GM15510 (cell line): Measurements from ENCODE around the gene GRHPR.
A peak's percentile ranks its signal among the peaks of the same experiment; 100 is the strongest.

Experiments
- POLR2A ChIP-seq: IDR thresholded peaks from 3 replicates; pipeline ENCODE4 v1.6.1; 2011; ENCODE audit warnings: borderline replicate concordance; ENCODE audit not compliant: insufficient read length; ENCODE audit errors: extremely low read depth

Gene GRHPR

DNA sequence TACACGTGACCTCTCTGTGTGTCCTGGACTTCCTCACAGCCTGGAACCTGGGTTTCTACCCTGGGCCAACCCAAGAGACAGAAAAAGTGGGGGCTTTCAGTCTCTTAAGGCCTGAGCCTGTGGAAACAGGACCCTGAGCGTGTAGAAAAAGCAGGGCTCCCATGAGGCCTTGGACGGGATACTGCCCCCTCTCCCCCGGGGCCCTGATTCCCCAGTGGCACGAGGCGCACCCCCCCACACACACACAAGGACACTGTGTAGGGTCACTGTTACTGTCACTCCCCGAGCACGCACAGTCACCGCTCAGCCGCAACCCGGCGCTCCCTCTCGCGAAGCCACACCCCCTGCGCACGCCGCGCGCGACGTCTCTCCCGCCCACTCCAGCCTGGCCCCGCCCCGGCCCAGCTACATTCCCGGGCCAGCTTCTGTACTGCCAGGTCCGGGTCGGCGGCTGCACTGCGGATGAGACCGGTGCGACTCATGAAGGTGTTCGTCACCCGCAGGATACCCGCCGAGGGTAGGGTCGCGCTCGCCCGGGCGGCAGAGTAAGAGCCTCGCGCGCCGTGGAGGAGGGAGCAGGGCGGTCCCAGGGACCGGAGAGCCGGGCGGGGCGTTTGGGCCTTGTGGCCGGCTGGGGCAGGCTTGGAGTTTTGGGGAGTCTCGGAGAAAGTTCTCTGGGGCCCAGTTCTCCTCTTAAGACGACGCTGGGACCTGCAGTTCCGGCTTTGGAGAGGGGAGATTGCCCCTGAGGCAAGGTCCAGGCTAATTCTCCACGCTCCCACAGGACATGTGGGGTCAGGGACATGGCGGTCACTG lies at the start of gene GRHPR:
Gene GRHPR, plus strand, starts transcription at position 408 of the 816 bp plus-strand sequence. Its CDS starts 55 bp downstream, at position 463.
- TF ChIP-seq POLR2A: peak; percentile 82

DNA sequence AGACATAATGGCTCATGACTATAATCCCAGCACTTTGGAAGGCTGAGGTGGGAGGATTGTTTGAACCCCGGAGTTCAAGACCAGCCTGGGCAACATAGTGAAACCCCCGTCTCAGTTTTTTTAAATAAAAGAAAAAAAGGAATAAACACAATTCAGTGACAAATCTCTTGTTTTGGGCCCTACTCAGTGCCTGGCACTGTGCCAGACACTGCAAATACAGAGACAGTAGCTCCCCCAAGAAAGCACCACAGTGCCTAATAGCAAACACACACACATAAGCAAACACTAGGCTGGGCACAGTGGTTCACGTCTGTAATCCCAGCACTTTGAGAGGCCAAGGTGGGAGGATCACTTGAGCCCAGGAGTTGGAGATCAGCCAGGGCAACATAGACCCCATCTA lies 49.7 kb upstream of the GRHPR start:
- TF ChIP-seq POLR2A: no peak

DNA sequence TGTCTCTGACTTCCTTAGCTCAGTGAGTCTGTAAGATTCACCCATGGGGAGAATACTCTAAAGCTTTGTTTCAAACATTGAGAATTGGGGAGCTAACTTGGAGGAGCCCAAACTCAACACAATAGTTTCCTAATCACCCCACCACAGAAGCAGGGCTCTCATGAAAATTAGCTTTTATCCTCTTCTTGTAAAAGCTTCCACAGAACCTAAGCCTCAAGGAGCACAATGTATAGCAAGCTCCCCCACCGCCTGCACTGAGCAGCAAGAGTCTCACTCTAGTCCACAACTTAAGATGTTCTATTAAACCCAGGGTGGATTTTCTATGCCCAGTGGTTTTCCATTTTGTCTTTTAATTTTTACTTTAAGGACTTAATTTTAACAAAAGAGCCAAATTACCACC lies 48.9 kb upstream of the GRHPR start:
- no peak for TF ChIP-seq POLR2A

DNA sequence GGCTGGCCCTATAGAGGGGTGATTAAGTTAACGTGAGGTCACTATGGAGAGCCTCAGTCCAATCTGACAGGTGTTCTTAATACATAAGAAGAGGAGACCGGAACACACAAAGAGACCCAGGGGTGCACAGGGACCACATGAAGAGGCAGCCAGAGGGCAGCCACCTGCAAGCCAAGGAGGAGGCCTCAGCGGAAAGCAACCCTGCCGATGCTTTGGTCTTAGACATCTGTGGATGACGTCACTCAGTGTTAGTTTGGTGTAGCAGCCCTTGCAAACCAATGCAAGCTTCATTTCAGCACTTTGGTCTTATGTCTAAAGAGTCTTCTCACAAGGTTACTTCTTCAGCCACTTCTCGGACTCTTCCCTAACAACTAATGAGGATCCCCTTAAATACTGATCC lies 47.6 kb upstream of the GRHPR start:
- peak; percentile 43 for TF ChIP-seq POLR2A

DNA sequence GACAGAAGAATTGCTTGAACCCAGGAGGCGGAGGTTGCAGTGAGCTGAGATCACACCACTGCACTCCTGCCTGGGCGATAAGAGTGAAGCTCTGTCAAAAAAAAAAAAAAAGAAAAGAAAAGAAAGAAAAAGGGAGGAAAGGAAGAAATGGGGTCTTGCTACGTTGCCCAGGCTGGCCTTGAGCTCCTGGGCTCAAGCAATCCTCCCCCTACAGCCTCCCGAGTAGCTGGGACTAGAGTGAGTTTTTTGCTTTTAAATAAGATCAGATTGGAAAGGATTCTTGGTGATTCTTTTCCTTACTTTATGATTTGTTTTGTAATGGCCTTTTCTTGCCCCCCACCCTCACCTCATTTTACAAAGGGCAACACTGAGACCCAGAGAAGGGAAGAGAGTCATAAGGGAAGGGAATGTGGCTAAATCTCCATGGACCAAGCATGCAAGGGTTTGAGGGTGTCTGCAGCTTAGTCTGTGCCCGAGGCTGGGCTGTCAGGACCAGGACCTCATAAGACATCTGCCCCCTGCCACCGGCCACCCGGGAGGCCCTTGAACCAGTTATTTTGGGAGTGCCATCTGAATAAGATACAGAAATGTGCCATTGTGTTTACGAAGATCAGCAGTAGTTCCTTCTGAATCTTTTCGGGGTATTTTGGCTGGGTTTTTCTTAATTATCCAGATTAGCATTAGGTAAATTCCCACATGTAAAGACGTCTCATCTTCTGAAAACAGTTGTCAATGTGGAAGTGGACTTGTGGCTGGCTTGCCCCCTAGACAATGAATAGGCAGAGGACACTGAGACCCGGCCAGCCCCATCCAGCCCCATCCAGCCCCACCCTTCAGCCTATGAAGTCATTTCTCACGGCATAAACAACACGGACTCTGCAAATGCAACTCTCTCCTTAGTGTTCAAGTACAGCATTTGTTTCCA lies 44.5 kb upstream of the GRHPR start:
- no peak for TF ChIP-seq POLR2A

DNA sequence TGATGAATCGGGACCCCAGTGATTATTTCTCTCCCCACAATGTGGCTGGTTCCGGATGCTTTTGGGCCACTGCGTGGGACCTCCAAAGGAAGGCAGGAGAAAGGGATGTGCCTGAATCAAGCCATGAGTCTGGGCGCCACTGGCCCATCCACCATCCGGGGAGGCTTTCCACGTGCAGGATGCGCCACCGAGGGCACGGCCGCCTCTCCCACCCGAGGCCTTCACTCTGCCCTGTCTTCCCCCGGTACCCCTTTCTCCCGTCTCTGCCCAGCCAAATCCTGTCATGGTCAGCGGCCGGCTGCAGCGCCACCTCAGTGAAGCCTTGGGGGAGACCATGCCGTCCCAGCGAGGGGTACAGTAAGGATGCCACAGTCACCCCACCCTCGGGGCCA lies 43.9 kb upstream of the GRHPR start:
- no peak for TF ChIP-seq POLR2A

DNA sequence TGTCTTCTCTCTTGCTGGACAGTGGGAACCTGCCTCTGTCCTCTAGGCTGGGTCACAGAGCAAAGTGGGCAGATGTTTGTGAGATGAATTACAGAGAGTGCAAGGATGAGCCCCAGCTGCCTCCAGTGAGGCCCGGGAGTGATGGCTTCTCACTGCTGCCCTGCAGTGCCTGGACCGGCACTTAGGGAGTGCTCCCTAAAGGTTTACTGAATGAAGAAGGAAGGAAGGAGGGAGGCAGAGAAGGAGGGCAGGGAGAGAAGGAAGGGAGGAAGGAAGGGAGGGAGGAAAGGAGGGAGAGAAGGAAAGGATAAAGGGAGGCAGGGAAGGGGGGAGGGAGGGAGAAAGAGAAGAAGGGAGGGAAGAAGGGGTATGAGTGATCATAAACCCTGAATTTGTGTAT lies 42.7 kb upstream of the GRHPR start:
- no peak for TF ChIP-seq POLR2A

DNA sequence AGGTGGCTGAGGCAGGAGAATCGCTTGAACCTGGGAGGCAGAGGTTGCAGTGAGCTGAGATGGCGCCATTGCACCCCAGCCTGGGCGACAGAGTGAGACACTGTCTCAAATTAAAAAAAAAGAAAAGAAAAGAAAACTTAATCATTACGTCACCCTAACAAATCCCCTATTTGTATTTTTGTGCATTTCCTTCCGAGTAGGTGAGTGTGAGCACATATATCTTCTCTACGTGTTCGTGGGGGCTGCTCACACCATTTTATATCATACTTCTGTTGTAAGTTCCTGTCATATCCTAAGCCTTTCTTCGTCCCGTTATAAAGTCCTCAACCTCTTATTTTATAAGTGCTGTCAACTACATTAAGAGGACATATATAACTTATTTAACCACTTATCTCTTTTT lies 41.9 kb upstream of the GRHPR start:
- no peak for TF ChIP-seq POLR2A

DNA sequence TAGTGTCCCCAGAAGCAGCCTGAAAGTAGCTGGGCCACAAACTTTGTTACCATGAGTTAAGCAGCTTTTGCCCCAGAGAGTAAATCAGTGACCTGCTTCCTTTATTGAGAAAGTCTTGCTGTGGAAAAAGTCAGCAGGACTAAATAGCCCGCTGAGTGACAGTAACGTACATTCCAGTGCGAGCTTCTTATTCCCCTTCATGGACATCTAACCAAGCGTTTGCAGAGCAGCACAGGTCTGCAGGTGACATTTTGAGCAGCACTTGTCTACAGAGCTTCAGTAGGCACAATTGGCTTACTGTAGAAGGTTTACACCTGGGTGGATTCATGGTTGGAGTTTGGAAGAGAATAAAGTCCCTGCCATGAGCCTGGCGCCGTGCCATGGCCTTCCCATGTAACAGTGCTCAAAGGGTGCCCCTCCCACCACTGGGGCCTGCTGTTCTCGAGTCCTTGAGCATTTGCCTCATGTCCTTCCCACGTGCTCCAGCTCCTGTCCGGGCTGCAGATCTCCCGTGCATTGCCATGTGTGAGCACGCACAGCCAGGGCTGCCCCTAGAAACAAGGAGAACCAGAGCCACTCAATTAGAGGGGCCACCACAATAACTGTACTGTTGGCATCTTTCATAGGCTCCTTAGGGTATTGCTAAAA lies 41.3 kb upstream of the GRHPR start:
- no peak for TF ChIP-seq POLR2A

DNA sequence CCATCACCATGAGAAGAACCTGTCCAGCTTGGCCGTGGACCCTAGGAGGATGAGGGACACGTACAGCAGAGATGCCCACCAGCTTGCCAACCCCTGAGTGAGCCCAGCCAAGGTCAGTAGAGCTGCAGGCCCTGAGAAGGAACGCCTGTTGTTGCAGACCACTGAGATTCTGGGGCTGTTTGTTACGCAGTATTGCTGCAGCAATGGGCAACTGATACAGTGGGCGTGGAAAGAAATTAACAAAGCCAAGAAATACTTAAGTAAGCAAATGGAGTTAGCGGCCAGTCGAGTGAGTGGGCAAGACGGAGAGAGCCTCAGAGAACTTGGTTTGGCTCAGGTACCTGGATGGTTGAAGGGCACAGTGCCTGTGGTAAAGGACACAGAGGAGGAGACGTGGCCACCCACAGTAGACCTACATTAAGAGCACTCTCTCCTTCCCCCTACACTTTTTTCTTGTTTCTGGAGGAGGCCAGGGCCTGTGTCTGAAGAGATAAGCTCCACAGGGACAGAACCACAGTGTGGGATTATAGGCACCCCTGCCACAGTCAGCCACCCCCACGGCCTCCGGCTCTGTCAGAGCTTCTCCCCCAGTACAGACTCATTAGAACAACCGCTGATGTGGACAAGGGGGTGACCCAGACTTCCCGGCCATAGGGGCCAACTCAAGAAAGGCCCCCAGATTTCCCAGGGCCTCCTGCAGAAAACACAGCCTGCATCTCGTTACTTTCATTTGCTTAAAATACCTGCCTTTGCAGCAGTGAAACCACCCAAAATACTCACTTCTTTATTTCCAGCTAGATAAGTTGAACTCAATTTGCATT lies 40.1 kb upstream of the GRHPR start:
- TF ChIP-seq POLR2A: no peak

DNA sequence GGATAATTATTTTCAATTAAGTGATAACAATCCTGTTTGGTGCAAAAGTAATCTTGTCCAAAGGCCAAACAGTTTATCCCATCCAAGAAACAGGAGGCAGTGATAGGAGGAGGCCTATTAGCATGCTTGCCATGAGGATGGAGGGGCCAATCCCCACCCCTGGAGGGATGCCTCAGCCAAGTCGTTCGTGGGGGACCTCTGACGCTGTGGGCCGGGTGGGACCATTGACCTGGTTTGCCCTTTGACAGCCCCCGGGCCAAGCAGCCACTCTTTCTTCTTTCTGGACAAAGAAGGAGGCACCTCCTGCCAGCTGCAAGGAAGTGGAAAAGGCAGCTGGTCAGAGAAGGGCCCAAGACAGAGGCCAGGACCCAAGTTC lies 39.5 kb upstream of the GRHPR start:
- TF ChIP-seq POLR2A: no peak

DNA sequence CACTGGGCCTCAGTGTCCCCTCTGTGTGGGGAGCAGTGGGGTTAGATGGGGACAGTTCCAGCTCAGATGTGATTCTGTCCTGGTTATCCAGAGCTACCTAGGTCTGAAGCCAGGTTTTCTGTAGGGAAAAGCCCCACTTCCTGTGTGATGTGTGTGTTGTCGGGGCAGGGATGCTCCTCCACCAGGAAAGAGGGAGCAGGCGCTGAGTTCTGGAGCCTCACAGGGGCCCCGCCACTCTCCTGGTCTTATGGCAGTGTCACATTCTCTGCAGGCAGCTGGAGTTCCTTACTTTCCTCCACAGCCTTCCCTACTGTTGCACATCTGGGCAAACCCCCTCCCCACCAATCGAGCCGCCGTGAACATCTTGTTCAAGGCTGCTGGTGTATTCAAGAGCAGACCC lies 39.1 kb upstream of the GRHPR start:
- TF ChIP-seq POLR2A: no peak

DNA sequence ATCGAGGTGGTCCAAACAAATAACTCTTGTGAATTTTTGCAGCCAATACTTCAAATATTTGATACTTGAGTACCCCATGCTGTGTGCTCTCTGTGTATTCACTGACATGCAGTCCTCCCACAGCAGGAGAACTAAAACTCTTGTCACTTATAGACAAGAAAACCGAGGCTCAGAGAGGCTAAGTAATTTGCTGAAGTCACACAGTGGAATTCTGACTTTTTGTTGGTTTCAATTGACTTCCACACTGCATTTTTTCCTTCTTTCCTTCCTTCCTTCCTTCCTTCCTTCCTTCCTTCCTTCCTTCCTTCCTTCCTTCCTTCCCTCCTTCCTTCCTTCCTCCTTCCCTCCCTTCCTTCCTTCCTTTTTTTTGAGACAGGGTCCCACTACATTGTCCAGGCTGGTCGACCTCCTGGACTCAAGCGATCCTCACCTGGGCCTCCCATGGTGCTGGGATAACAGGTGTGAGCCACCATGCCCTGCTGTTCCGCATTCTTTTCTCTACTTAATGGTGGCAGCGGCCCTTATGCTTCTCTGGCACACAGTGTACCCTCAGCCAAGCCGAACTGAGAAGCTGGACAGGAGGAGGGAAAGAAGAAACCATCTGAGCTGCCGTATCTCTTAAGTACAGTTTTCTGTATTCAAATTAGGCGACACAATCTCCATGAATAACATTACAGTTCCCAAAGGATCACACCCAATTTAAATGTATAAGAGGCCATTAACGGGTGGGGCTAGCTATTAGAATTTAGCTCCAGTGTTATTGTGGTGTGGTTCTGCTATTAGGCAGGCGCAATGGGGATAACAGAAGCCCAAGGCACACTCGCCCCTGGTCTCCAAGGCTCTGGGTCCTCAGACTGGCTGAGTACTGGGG lies 38.4 kb upstream of the GRHPR start:
- no peak for TF ChIP-seq POLR2A
